Keratinocyte (primary cell): ENCODE measurements around the gene SLC9A3. TPM values are rescaled to one million over a fixed set of nuclear protein-coding genes. Genes with fewer than 3 reads are reported as not detected.

ENCODE experiments used
- DNase-seq: peaks from one replicate; pipeline ENCODE4 v3.0.0-alpha.2; 2011; ENCODE audit warnings: low read depth, missing footprints, low spot score
- FAIRE-seq: peaks from 2 replicates; lab custom pipeline; 2011; peaks lifted over from hg19 to GRCh38; lab: Jason Lieb, UNC
- H2AFZ ChIP-seq: 2 replicates; pipeline ENCODE4 v1.6.0; 2012; ENCODE audit warnings: low read length, control low read depth, inconsistent platforms; ENCODE audit not compliant: control insufficient read depth
- H3K27ac ChIP-seq: 2 replicates; pipeline ENCODE4 v1.5.1; 2011; ENCODE audit warnings: low read length; ENCODE audit not compliant: control insufficient read depth, insufficient read depth
- H3K27me3 ChIP-seq: 3 replicates; pipeline ENCODE4 v1.6.0; 2011; ENCODE audit warnings: low read length; ENCODE audit not compliant: control insufficient read depth, insufficient read depth; ENCODE audit errors: extremely low read depth
- H3K36me3 ChIP-seq, 2 experiments: 2 replicates in 1 of 2; 3 replicates in 1 of 2; pipeline ENCODE4 v1.5.1; 2011; ENCODE audit warnings: low read length in 2 of 2, mild to moderate bottlenecking in 1 of 2; ENCODE audit not compliant: control insufficient read depth in 2 of 2, insufficient read depth in 2 of 2; ENCODE audit errors: extremely low read depth in 1 of 2
- H3K4me1 ChIP-seq: 3 replicates; pipeline ENCODE4 v1.5.1; 2011; ENCODE audit warnings: low read length; ENCODE audit not compliant: control insufficient read depth, insufficient read depth; ENCODE audit errors: extremely low read depth
- H3K4me2 ChIP-seq: 3 replicates; pipeline ENCODE4 v1.6.0; 2011; ENCODE audit warnings: low read depth, low read length; ENCODE audit not compliant: control insufficient read depth, insufficient read depth; ENCODE audit errors: extremely low read depth
- H3K4me3 ChIP-seq, 3 experiments: fragments of 200-600 bp in 1 of 3; sonication (generic) in 1 of 3; 2 replicates in 2 of 3; 3 replicates in 1 of 3; pipeline ENCODE4 v1.5.1; 2011 to 2016; ENCODE audit warnings: low read length in 3 of 3, mild to moderate bottlenecking in 3 of 3, control low read depth in 2 of 3, inconsistent platforms in 1 of 3, low read depth in 1 of 3, mixed read lengths in 1 of 3, mixed run types in 1 of 3, moderate library complexity in 1 of 3; ENCODE audit not compliant: control insufficient read depth in 2 of 3, insufficient read depth in 2 of 3; ENCODE audit errors: extremely low read depth in 1 of 3
- H3K79me2 ChIP-seq: 2 replicates; pipeline ENCODE4 v1.6.0; 2012; ENCODE audit warnings: low read length; ENCODE audit not compliant: control insufficient read depth, insufficient read depth
- H3K9ac ChIP-seq: 3 replicates; pipeline ENCODE4 v1.6.0; 2011; ENCODE audit warnings: low read length; ENCODE audit not compliant: control insufficient read depth, insufficient read depth; ENCODE audit errors: extremely low read depth
- H3K9me1 ChIP-seq: 3 replicates; pipeline ENCODE4 v1.6.0; 2011; ENCODE audit warnings: low read length; ENCODE audit not compliant: control insufficient read depth, insufficient read depth; ENCODE audit errors: extremely low read depth
- H3K9me3 ChIP-seq: 2 replicates; pipeline ENCODE4 v1.5.1; 2012; ENCODE audit warnings: low read depth, low read length; ENCODE audit not compliant: control insufficient read depth
- H4K20me1 ChIP-seq: 3 replicates; pipeline ENCODE4 v1.6.0; 2011; ENCODE audit warnings: low read length; ENCODE audit not compliant: control insufficient read depth, insufficient read depth; ENCODE audit errors: extremely low read depth
- CTCF ChIP-seq, 3 experiments: IDR thresholded peaks in 1 of 3; conservative IDR thresholded peaks in 1 of 3; optimal IDR thresholded peaks in 1 of 3; 2 replicates in 2 of 3; 3 replicates in 1 of 3; pipeline versions ENCODE3 to v1.5.1; 2011; ENCODE audit warnings: low read length in 3 of 3, mild to moderate bottlenecking in 3 of 3, moderate library complexity in 2 of 3, control low read depth in 1 of 3, inconsistent platforms in 1 of 3; ENCODE audit not compliant: insufficient read depth in 2 of 3; ENCODE audit errors: extremely low read depth in 1 of 3
- EZH2 ChIP-seq: IDR thresholded peaks from one replicate; pipeline ENCODE4 v1.6.1; 2012; ENCODE audit warnings: inconsistent platforms, mild to moderate bottlenecking, low read length, moderate library complexity
- dilution Hi-C: fragments of 300-500 bp; cut with MboI; formaldehyde crosslinking; loops from one replicate; pipeline ENCODE4 v1.7.0; 2020; ENCODE audit warnings: low sequenced_read_pairs; ENCODE audit not compliant: extremely low pct_ligation_motif_present
- polyA plus RNA-seq, 5 experiments: library from polyadenylated mRNA; depleted of rRNA in 3 of 5; stranded (reverse) in 3 of 5; stranded (forward) in 1 of 5; unstranded in 1 of 5; fragments of >200 nt; gene quantifications; 1 replicate in 1 of 5; 2 replicates in 3 of 5; 3 replicates in 1 of 5; pipeline versions ENCODE4 v1.2.1 to v1.2.3, GENCODE V29; 2011 to 2012; ENCODE audit warnings: missing spikeins in 2 of 5, low read depth in 1 of 5, low replicate concordance in 1 of 5

The SLC9A3 gene
- polyA plus RNA-seq, 1 donor (not counting 4 experiments of a cell fraction or from before 2014, with no cell fraction given), result 0.55 TPM

DNA sequence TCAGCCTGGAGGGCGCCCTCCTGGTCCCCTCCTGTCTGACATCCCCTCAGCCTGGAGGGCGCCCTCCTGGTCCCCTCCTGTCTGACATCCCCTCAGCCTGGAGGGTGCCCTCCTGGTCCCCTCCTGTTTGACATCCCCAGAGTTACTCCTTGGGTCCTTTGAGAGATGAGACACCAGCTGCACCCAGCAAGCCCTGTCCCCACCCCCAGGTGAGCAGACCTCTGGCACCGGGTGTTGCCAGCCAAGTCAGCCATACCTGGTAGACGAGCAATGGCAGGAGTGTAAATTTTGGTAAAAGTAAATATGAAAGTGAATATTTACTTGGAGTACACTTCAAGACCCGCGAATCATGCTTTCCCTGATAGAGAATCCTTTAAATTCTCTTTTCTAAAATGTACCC is 55.8 kb downstream of the SLC9A3 start:
- Histone ChIP-seq H3K9me1 (no peaks in the 10 kb centered on the region), H3K4me3 (no peak overlapping the region), H3K79me2 (peaks cover 16% of the 10 kb centered on the region), H3K9me3 (no peaks in the 10 kb centered on the region), H2AFZ (no peak overlapping the region), H3K36me3 (peaks cover 5 to 7% of the 10 kb centered on the region in 2 experiments), H3K4me2 (no peak overlapping the region), H4K20me1 (no peaks in the 10 kb centered on the region), H3K27ac (no peak overlapping the region), H3K27me3 (no peaks in the 10 kb centered on the region), H3K4me1 (peaks cover 16% of the 10 kb centered on the region), H3K9ac (no peak overlapping the region)
- FAIRE-seq (no peak), DNase-seq (no peak)
- TF ChIP-seq CTCF (optimal IDR thresholded peaks at IDR 0.05 in 1 of 3, IDR thresholded peaks at IDR 0.05 in 1 of 3, conservative IDR thresholded peaks at IDR 0.05 in 1 of 3; ENCODE audit: extremely low read depth in 1 of 3, insufficient read depth in 2 of 3, low read length in 3 of 3) (no peak), EZH2 (no peak)
- dilution Hi-C loops, result no loop called here

DNA sequence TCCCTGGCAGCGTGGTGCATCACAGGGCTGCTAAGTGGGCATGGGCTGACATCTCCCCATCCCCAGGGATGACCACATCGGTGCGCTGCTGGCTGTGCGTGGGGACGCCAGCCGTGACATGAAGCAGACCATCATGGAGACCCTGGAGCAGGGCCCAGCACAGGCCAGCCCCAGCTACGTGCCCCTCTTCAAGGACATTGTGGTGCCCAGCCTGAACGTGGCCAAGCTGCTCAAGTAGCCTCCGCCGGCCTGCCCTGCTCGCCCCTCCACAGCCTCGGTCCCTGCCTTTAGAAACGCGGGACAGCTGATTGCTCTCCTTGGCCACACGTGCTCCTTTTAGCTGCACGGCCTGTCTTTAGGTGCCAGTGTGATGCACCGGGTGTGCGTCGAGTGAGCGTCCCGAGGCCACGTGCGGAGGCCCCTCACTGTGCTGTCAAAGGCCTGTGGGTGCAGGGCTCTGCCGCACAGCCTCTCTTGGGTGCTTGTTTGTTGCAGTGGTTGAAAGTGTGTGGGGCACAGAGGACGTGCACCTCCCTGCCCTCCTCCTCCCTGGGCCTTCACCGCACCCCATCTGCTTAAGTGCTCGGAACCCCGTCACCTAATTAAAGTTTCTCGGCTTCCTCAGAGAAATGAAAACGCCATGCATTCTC is 57.5 kb downstream of the SLC9A3 start:
- H4K20me1 ChIP-seq, result no peaks in the 10 kb centered on the region
- no peak overlapping the region for H3K4me2 ChIP-seq
- H3K27me3 ChIP-seq, result no peaks in the 10 kb centered on the region
- dilution Hi-C loops, result no loop called here
- no peak for DNase-seq
- H2AFZ ChIP-seq, result no peak overlapping the region
- FAIRE-seq, result no peak
- no peak overlapping the region for H3K27ac ChIP-seq
- H3K9me1 ChIP-seq, result no peaks in the 10 kb centered on the region
- no peak for TF ChIP-seq CTCF (optimal IDR thresholded peaks at IDR 0.05 in 1 of 3, IDR thresholded peaks at IDR 0.05 in 1 of 3, conservative IDR thresholded peaks at IDR 0.05 in 1 of 3; ENCODE audit: extremely low read depth in 1 of 3, insufficient read depth in 2 of 3, low read length in 3 of 3)
- no peak for TF ChIP-seq EZH2
- peaks cover 11 to 15% of the 10 kb centered on the region in 2 experiments for H3K36me3 ChIP-seq
- H3K4me3 ChIP-seq, result no peak overlapping the region
- H3K79me2 ChIP-seq, result peaks cover 9% of the 10 kb centered on the region
- peaks cover 11% of the 10 kb centered on the region for H3K4me1 ChIP-seq
- no peak overlapping the region for H3K9ac ChIP-seq
- no peaks in the 10 kb centered on the region for H3K9me3 ChIP-seq
